Inflammatory macrophage treated with lipopolysaccharide for 4 hours (primary cell): ENCODE data around the gene STRA8.
A peak's percentile ranks its signal among the peaks of the same experiment; 100 is the strongest.

Experiments
- DNase-seq: peaks from one replicate; pipeline ENCODE4 v3.0.0-alpha.2; 2020

STRA8 gene

DNA sequence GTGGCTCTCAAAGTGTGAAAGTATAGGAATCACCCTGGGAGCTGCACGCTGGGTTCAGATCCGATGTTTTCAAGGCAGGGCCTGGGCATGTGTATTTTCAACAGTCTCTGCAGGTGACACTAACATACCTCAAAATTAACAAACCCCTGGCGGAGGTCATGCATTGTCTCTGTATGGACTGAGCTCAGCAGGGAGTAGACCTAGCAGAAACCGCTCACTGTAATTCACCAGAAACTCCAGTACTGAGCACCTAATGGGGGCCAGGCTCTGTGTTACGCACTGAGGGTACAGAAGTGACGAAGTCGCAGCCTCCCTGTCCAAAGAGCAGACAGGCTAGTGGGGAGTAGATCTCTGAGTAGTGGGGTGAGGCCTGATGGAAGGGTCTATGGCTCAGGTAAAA, 5.6 kb downstream of the STRA8 start:
- DNase-seq, result no peak

DNA sequence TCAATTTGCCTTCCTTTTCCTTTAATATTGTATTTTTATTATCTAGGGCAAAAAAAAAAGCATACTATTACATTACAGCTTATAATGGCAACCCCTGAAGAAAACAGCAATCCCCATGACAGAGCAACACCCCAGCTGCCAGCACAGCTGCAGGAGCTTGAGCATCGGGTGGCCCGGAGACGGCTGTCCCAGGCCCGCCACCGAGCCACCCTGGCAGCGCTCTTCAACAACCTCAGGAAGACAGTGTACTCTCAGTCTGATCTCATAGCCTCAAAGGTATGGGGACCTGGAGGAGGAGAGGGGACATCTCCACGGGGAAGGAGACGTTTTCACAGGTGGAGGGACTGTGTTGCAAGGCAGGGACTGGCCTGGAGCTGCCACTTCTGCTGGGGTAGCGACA, 6.8 kb downstream of the STRA8 start:
- DNase-seq, result no peak

DNA sequence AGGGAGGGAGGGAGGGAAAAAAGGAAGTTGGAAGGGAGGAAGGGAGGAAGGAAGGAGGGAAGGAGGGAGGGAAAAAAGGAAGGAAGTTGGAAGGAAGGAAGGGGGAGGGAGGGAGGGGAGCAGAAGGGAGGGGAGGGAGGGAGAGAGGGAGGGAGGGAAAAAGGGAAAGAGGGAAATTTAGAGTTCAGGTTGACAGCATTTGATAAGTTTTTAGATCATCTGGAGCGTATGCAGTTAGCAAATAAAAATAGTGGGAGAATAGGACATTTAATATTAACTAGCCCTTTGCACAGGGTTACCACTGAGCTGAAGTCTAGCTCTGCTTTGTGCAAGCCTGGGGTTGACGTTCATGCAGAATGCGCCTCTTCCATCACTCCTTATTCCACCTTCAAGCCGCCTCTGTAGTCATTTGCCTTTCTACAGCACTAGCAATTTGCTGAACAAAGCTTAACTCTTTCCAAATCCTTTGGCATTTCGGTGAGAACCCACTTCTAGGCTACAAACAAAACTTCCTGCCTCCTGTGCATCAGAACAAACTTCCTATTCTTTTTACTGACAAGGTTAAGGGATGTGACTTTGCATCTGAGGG, 8.6 kb downstream of the STRA8 start:
- DNase-seq, result no peak

- DNase-seq, result no peak
These were observed 11.9 kb downstream of the STRA8 start for GRCh38 chr7:135245226-135246190.

DNA sequence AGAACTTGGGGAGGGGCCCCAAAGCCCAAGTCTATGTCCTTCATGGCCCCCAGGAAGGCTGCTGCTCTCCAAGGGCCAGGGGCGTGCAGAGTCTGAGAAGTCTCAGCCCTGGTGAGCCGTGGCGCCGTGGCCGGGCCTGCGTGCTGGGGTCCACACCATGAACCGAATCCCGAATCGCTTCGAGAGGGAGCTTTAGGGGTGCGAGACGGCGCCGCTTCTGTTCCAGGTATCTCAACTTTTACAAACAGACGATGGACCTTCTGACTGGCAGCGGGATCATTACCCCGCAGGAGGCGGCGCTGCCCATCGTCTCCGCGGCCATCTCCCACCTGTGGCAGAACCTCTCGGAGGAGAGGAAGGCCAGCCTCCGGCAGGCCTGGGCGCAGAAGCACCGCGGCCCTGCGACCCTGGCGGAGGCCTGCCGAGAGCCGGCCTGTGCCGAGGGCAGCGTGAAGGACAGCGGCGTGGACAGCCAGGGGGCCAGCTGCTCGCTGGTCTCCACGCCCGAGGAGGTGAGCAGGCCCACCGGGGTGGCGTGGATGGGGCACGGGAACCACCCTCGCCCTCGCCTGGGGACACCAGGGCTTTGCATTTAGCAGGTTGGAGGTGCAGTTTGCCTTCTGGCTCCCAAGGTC, 12.7 kb downstream of the STRA8 start:
- no peak for DNase-seq

DNA sequence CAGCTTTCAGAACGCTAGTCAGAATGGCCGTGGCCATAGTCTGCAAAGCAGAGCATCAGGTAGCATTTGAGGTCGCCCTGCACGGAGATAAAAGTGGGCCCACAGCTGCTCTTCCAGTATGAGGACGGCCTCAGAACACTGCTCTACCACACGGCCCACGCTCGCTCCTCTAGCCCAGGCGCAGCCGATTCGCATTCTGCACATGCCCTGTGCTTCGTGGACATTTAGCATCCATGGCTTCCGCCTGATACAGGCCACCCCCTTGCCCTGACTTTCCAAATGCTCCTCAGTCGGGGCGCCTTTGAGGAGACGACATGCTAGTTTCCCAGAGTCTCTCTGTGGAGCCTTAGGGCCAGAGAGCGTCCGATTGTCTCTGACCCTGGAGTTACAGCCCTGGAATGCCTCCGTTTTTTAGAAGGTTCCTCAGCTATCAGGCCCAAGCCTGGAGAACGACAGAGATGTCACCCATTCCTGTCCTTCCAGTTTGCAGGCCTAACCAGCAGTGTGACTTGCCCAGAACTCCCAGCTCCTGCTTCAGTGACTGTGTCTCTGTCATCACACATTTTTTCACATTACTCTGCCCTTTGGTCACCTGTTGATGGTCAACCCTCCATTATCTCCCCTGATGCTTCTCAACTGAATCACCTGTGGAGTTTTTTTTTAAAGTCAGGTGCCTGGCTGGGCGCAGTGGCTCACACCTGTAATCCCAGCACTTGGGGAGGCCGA, 14.3 kb downstream of the STRA8 start:
- DNase-seq, result no peak

DNA sequence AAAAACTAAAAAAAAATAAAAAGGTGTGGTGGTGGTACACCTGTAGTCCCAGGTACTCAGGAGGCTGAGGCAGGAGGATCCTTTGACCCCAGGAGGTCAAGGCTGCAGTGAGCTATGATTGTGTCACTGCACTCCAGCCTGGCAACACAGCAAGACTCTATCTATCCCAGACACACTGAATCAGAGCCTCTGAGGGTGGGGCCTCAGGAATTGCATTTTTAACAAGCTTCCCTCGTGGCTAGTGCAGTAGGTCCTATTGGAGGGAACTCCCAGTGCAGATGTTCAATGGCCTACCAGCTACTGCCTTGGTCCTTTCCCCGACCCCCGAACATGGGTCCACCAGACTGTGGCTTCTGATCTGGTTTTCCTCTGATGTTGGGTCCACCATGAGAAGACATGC, 14.9 kb downstream of the STRA8 start:
- no peak for DNase-seq

DNA sequence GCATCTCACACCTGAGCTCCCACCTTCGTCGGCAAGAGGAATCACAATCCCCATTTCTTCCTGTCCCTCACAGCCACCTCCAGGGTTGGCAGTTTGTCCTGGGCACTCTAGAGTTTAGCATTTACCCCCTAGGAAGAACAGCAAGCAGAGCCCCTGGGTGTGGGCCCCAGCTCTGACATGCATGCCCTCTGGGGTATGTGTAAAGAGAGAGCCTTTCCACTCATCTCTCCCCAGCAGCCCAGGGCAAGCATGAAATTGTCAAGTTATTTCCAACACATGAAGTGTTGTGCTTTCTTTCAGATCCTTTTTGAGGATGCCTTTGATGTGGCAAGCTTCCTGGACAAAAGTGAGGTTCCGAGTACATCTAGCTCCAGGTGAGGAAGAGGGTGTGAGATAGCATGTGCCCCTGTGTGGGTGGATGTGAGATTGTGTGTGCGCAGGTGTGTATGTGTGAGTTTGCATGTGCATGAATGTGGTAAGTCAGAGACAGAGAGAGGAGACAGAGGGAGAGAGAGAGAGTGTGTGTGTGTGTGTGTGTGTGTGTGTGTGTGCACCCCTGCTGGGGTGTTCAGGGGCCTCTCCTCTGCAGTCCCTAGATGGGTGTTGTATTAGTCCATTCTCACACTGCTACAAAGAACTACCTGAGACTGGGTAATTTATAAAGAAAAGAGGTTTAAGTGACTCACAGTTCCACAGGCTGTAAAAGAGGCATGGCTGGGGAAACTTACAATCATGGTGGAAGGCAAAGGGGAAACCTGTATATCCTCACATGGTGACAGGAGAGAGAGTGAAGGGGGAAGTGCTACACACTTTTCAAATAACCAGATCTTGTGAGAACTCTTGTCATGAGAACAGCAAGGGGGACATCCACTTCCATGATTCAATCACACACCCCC, 18.1 kb downstream of the STRA8 start:
- peak; percentile 27 for DNase-seq

GRCh38 chr7:135253851-135254771, 20.5 kb downstream of the STRA8 start:
- DNase-seq, result peak; percentile 90

DNA sequence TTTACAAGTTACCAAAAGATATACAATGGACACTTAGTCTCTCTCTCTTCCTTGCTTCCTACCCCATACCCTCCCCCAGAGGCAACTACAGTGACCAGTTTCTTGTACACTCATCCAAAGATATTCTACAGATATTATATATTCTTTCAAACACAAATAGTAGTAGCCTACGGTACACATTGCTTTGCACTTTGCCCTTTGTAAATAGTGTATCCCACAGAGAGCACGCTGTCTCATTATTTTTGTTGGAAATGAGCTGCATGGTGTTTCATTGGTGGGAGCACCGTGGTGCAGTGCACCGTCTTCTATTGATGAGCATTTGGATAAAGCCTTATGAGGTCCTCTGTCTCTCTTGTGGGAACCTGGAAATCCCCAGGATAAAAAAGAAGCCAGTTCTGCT, 24.2 kb downstream of the STRA8 start:
- DNase-seq, result no peak

- no peak for DNase-seq
These were observed 24.9 kb downstream of the STRA8 start for GRCh38 chr7:135258585-135258984.

GRCh38 chr7:135259702-135260101, 26.1 kb downstream of the STRA8 start:
- no peak for DNase-seq

DNA sequence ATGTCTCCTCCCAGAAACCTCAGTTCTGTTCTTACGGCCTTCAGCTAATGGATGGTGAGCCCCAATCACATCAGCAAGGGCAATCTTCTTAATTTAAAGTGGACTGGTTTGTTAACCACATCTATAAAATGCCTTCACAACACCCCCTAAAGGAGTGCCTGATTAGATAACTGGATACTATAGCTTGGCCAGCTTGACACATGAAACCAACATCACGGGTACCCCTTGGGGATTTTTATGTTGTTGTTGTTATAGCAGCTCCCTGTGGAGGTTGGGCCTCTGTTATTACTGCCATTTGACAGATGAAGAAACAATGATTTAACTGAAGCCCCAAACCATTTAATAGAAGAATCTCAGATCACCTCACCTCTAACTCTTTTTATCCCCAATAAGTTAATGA, 26.8 kb downstream of the STRA8 start:
- no peak for DNase-seq

GRCh38 chr7:135260930-135261721, 27.5 kb downstream of the STRA8 start:
- no peak for DNase-seq

GRCh38 chr7:135262623-135263320, 29.1 kb downstream of the STRA8 start:
- DNase-seq, result peak; percentile 10

GRCh38 chr7:135263321-135263970, 29.8 kb downstream of the STRA8 start:
- DNase-seq, result no peak

- no peak for DNase-seq
These were observed 32.0 kb downstream of the STRA8 start for GRCh38 chr7:135265637-135266036.

DNA sequence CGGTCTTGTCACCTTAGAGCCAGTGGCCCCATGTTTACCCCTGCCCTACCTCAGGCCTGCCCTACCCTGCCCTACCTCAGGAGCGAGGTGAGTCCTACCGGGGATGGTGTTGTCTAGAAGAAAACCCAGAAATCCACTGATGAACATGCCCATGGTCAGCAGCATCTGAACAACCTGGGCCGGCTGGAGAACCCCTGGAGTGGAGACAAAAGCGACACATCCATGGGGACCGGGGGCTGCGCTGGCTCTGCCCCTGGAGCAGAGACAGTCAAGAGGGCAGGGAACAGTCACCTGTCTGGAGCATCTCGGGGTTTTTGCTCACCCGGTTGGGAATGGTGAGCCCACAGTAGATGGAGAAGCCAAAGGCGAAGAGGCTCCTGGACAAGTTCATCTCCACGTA, 36.3 kb downstream of the STRA8 start:
- no peak for DNase-seq
